Prostate gland (tissue), 2 donors: Measurements from ENCODE around the gene VKORC1. TPM values are rescaled to one million over a fixed set of nuclear protein-coding genes. Genes with fewer than 3 reads are reported as not detected.

Experiments
- DNase-seq: peaks from one replicate; pipeline ENCODE4 v3.0.0-alpha.2; 2019; ENCODE audit warnings: low spot score
- H3K27ac ChIP-seq, 2 donors: fragments of 200-600 bp; sonication (generic); 2 replicates each; pipeline ENCODE4 v1.5.1; 2017 to 2019
- H3K27me3 ChIP-seq: fragments of 200-600 bp; sonication (generic); replicated peaks from 2 replicates; pipeline ENCODE4 v1.5.1; 2019; ENCODE audit not compliant: insufficient read depth
- H3K36me3 ChIP-seq, 2 donors: fragments of 200-600 bp; sonication (generic); 1 replicate in 1 of 2; 2 replicates in 1 of 2; pipeline versions ENCODE4 v1.5.1 to v1.8.1; 2017 to 2019
- H3K4me1 ChIP-seq: fragments of 200-600 bp; sonication (generic); replicated peaks from 2 replicates; pipeline ENCODE4 v1.5.1; 2019
- H3K4me3 ChIP-seq, 2 donors: fragments of 200-600 bp; sonication (generic); 2 replicates each; pipeline ENCODE4 v1.5.1; 2017 to 2019
- H3K9me3 ChIP-seq: fragments of 200-600 bp; sonication (generic); 2 replicates; pipeline ENCODE4 v1.5.1; 2017
- CTCF ChIP-seq, 4 experiments: fragments of 200-600 bp in 2 of 4; fragments of 450-650 bp in 2 of 4; sonication (generic) in 2 of 4; IDR thresholded peaks; 1 replicate in 3 of 4; 2 replicates in 1 of 4; pipeline ENCODE4 v1.5.1; 2016 to 2019; ENCODE audit warnings: antibody characterized with exemption in 4 of 4, mild to moderate bottlenecking in 2 of 4, moderate library complexity in 2 of 4
- POLR2A ChIP-seq: fragments of 450-650 bp; IDR thresholded peaks from one replicate; pipeline ENCODE4 v1.6.1; 2016; ENCODE audit warnings: antibody characterized with exemption, mild to moderate bottlenecking
- POLR2AphosphoS5 ChIP-seq: sonication (generic); formaldehyde crosslinking; IDR thresholded peaks from one replicate; pipeline ENCODE4 v1.6.1; 2017; ENCODE audit warnings: antibody characterized with exemption
- WGBS: methylation state at CpG from one replicate; pipeline ENCODE4 v1.1.5; 2018; 5-methylcytosine and 5-hydroxymethylcytosine counted together
- intact Hi-C: fragments of 100-400 bp; cut with DNase I; formaldehyde crosslinking; loops from one replicate; pipeline ENCODE4 v1.14.2; 2022
- total RNA-seq, 2 donors: library from RNA; depleted of rRNA; stranded (reverse); fragments of >200 nt; gene quantifications; one replicate each; pipeline ENCODE4 v1.1.0, GENCODE V29; 2016

The VKORC1 gene
- total RNA-seq, 2 donors from 2014 or later: 106 to 175 TPM

- H3K4me3 ChIP-seq: no peak overlapping the region
- H3K9me3 ChIP-seq: no peaks in the 10 kb centered on the region
- no peaks in the 10 kb centered on the region for H3K27me3 ChIP-seq
- no peak for TF ChIP-seq CTCF (IDR thresholded peaks at IDR 0.05)
- TF ChIP-seq POLR2AphosphoS5: no peak
- TF ChIP-seq POLR2A: no peak
- no peak overlapping the region for H3K27ac ChIP-seq
- H3K4me1 ChIP-seq: no peaks in the 10 kb centered on the region
- 69% methylated on average over 5 of the region's 5 CpGs for WGBS
- peaks cover 0 to 17% of the 10 kb centered on the region in 2 donors for H3K36me3 ChIP-seq
- no peak for DNase-seq
- intact Hi-C loops: no loop called here
These were observed 11.0 kb downstream of the VKORC1 start for GRCh38 chr16:31083556-31083955.

DNA sequence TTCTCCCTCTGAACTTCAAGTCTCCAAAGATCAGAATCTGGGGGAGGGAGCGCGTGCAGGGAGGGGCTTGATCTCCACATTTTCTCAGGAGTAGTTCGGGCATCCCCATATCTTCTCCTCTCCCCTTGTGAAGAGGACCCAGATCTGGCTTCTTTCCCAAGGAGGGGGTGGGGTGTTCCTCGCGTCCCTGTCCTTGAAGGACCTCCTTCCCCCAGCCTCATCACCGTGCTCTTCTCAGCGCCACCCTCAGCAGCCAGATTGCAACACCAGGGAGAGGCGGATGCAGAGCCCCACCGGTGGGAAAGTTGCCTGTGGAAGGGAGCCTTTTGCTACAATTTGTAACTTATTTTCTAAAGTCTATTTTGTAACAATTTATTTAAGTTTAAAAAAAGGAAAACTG is 11.5 kb downstream of the VKORC1 start:
- no peak for TF ChIP-seq CTCF (IDR thresholded peaks at IDR 0.05)
- TF ChIP-seq POLR2AphosphoS5: no peak
- no peak overlapping the region for H3K27ac ChIP-seq
- intact Hi-C loops: no loop called here
- WGBS: 70% methylated on average over 9 of the region's 9 CpGs
- H3K27me3 ChIP-seq: no peaks in the 10 kb centered on the region
- no peaks in the 10 kb centered on the region for H3K4me1 ChIP-seq
- no peak for DNase-seq
- no peaks in the 10 kb centered on the region for H3K9me3 ChIP-seq
- peaks cover 0 to 22% of the 10 kb centered on the region in 2 donors for H3K36me3 ChIP-seq
- no peak overlapping the region for H3K4me3 ChIP-seq

DNA sequence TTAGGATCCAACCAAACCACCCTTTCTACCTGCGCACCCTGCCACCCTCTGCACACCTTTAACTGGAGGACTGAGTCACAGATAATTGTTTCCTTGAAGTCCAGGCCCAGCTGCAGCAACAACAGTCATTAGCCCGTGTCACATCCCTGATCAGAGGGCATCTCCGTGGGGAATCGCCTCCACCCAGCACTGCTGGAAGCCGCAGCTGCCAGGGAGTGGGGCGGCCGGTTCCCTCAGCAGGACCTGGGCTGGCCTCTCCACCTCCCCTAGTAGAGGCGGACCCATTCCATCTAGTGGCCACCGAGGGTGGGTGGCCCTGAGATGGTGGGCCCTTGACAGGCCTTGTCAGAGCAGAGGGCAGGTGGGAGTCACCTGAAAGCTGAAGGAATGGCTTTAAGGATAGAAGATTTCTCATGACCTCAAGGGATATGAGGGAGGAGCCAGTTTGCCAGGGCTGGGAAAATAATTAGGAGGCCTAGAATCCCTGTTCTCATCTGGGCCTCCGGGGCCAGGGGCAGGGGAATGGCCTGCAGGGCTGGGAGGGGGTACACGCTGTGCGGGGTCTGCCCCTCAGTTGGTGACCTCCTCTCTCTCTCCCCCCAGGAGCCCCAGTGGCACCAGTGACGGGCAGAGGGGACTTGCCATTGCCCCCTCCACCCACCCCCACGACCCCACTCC is 12.1 kb downstream of the VKORC1 start:
- no peak for TF ChIP-seq POLR2A
- no peak for TF ChIP-seq CTCF (IDR thresholded peaks at IDR 0.05)
- Histone ChIP-seq H3K4me3 (no peak overlapping the region), H3K4me1 (no peaks in the 10 kb centered on the region), H3K27me3 (no peaks in the 10 kb centered on the region), H3K27ac (no peak overlapping the region), H3K36me3 (peaks cover 0 to 28% of the 10 kb centered on the region in 2 donors), H3K9me3 (no peaks in the 10 kb centered on the region)
- intact Hi-C loops: no loop called here
- no peak for DNase-seq
- 79% methylated on average over 14 of the region's 14 CpGs for WGBS

DNA sequence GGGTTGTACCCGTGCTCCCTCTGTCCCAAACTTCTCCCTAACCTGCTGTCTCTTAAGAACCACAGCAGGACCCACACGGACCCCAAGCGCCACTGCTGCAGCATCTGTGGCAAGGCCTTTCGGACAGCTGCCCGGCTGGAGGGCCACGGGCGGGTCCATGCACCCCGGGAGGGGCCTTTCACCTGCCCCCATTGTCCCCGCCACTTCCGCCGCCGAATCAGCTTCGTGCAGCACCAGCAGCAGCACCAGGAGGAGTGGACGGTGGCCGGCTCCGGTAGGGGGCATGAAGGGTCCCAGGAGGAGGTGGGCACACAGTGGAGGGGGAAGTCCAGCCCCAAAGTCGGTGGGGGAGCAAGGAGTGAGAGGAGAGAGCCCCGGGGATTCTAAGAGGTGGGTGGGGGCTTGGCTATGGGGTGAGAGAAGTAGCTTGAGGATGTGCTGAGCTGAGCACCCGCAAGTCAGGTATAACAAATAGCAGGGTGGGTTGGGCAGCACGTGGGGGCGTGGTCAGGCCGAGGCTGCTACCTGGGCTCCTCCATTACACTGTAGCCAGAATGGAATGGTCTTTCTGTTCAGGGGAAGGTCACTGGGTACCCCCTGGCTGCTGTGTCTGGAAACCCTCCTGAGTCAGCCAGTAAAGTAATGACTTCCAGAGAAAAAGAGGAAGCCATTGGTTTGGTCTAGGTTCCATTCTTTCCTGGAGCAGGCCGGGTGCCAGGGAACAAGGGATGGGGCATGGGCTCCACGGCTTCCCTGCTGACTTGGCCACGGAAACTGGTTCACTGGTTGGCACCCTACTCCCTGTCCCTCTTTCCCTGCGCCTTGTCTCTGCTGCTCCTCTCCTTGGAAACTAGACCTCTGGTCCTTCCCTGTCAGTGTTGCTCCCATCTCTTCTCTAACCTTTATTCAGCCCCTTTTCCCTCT is 12.9 kb downstream of the VKORC1 start:
- intact Hi-C loops: no loop called here

More for the DNA sequence above, 12.9 kb downstream of the VKORC1 start:
- H3K9me3 ChIP-seq: no peaks in the 10 kb centered on the region
- H3K27ac ChIP-seq: no peak overlapping the region
- no peak for DNase-seq
- H3K27me3 ChIP-seq: no peaks in the 10 kb centered on the region
- no peaks in the 10 kb centered on the region for H3K4me1 ChIP-seq
- H3K36me3 ChIP-seq: peaks cover 4 to 36% of the 10 kb centered on the region in 2 donors
- TF ChIP-seq CTCF (IDR thresholded peaks at IDR 0.05): no peak
- TF ChIP-seq POLR2A: no peak
- TF ChIP-seq POLR2AphosphoS5: no peak
- H3K4me3 ChIP-seq: no peak overlapping the region
- WGBS: 75% methylated on average over 23 of the region's 26 CpGs
